ENCODE results near the gene ACSS1.

DNA sequence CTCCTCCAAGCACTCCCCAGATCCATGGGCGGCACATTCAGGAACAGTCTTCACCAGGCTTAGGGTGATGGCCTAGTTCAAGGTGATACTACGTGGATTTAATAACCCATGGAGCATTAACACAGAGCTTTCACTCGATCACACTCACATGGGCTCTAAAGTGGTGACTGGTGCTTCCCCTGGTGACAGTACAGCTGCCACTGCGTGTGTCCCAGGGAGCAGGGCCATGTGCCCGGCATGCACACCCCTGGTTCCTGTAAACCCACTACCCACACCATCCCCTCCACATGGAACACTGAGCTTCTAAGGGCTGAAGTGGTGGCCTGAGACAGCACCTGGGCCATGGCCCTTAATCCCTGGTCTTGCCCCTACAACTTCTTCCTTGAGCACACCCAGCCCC lies 37.6 kb downstream of the ACSS1 start:
- TF ChIP-seq ZFP30 (CRISPR knock-in tag; IDR thresholded peaks at IDR 0.05): no peak
- no peak for TF ChIP-seq ARNTL (CRISPR knock-in tag; IDR thresholded peaks at IDR 0.05; ENCODE audit: borderline replicate concordance, low read depth)
- TF ChIP-seq, protein P1, sequence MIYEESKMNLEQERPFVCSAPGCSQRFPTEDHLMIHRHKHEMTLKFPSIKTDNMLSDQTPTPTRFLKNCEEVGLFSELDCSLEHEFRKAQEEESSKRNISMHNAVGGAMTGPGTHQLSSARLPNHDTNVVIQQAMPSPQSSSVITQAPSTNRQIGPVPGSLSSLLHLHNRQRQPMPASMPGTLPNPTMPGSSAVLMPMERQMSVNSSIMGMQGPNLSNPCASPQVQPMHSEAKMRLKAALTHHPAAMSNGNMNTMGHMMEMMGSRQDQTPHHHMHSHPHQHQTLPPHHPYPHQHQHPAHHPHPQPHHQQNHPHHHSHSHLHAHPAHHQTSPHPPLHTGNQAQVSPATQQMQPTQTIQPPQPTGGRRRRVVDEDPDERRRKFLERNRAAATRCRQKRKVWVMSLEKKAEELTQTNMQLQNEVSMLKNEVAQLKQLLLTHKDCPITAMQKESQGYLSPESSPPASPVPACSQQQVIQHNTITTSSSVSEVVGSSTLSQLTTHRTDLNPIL (CRISPR knock-in tag; IDR thresholded peaks at IDR 0.05; ENCODE audit: low read depth): no peak
- no peak for TF ChIP-seq ZNF70 (CRISPR knock-in tag; IDR thresholded peaks at IDR 0.05)
- TF ChIP-seq, protein P2, sequence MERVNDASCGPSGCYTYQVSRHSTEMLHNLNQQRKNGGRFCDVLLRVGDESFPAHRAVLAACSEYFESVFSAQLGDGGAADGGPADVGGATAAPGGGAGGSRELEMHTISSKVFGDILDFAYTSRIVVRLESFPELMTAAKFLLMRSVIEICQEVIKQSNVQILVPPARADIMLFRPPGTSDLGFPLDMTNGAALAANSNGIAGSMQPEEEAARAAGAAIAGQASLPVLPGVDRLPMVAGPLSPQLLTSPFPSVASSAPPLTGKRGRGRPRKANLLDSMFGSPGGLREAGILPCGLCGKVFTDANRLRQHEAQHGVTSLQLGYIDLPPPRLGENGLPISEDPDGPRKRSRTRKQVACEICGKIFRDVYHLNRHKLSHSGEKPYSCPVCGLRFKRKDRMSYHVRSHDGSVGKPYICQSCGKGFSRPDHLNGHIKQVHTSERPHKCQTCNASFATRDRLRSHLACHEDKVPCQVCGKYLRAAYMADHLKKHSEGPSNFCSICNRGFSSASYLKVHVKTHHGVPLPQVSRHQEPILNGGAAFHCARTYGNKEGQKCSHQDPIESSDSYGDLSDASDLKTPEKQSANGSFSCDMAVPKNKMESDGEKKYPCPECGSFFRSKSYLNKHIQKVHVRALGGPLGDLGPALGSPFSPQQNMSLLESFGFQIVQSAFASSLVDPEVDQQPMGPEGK (CRISPR knock-in tag; IDR thresholded peaks at IDR 0.05; ENCODE audit: borderline replicate concordance): no peak
- TF ChIP-seq PPARA (CRISPR knock-in tag; IDR thresholded peaks at IDR 0.05; ENCODE audit: borderline replicate concordance): no peak
- TF ChIP-seq BACH2 (CRISPR knock-in tag; IDR thresholded peaks at IDR 0.05; ENCODE audit: borderline replicate concordance): no peak
- TF ChIP-seq ISL1 (CRISPR knock-in tag; IDR thresholded peaks at IDR 0.05): no peak
- TF ChIP-seq RARB (CRISPR knock-in tag; IDR thresholded peaks at IDR 0.05): no peak
- TF ChIP-seq CSDC2 (CRISPR knock-in tag; IDR thresholded peaks at IDR 0.05): no peak
- TF ChIP-seq, protein P3, sequence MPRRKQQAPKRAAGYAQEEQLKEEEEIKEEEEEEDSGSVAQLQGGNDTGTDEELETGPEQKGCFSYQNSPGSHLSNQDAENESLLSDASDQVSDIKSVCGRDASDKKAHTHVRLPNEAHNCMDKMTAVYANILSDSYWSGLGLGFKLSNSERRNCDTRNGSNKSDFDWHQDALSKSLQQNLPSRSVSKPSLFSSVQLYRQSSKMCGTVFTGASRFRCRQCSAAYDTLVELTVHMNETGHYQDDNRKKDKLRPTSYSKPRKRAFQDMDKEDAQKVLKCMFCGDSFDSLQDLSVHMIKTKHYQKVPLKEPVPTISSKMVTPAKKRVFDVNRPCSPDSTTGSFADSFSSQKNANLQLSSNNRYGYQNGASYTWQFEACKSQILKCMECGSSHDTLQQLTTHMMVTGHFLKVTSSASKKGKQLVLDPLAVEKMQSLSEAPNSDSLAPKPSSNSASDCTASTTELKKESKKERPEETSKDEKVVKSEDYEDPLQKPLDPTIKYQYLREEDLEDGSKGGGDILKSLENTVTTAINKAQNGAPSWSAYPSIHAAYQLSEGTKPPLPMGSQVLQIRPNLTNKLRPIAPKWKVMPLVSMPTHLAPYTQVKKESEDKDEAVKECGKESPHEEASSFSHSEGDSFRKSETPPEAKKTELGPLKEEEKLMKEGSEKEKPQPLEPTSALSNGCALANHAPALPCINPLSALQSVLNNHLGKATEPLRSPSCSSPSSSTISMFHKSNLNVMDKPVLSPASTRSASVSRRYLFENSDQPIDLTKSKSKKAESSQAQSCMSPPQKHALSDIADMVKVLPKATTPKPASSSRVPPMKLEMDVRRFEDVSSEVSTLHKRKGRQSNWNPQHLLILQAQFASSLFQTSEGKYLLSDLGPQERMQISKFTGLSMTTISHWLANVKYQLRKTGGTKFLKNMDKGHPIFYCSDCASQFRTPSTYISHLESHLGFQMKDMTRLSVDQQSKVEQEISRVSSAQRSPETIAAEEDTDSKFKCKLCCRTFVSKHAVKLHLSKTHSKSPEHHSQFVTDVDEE (CRISPR knock-in tag; IDR thresholded peaks at IDR 0.05): no peak
- TF ChIP-seq ZNF565 (CRISPR knock-in tag; conservative IDR thresholded peaks at IDR 0.05; ENCODE audit: low read depth): no peak
- no peak for TF ChIP-seq ZFP3 (CRISPR knock-in tag; IDR thresholded peaks at IDR 0.05)
- no peak for TF ChIP-seq TCF4 (CRISPR knock-in tag; IDR thresholded peaks at IDR 0.05; ENCODE audit: borderline replicate concordance)

Data from SK-N-SH treated with all-trans-retinoic acid at 6 μM for 48 hours (cell line).